Upper lobe of left lung (tissue), 6 donors: ENCODE results near the gene UBE2C. TPM values are rescaled to one million over a fixed set of nuclear protein-coding genes. Genes with fewer than 3 reads are reported as not detected.

Experiments used
- ATAC-seq, 2 donors: fragments of 200-7000 bp; cut with Tn5 transposase; one replicate each; pipeline ENCODE4 v1.9.1; 2022; ENCODE audit warnings: mild to moderate bottlenecking in 2 of 2, moderate library complexity in 2 of 2; ENCODE audit not compliant: low FRiP score in 2 of 2
- DNase-seq, 2 donors: peaks; one replicate each; pipeline ENCODE4 v3.0.0-alpha.2; 2019 to 2020
- H3K27ac ChIP-seq, 4 donors: fragments of 200-600 bp; sonication (generic); one replicate each; pipeline ENCODE4 v1.5.1; 2016 to 2019
- H3K27me3 ChIP-seq, 4 donors: fragments of 200-600 bp; sonication (generic); one replicate each; pipeline ENCODE4 v1.5.1; 2017 to 2019
- H3K36me3 ChIP-seq, 4 donors: fragments of 200-600 bp; sonication (generic); one replicate each; pipeline ENCODE4 v1.5.1; 2016 to 2019
- H3K4me1 ChIP-seq, 4 donors: fragments of 200-600 bp; sonication (generic); one replicate each; pipeline ENCODE4 v1.5.1; 2018 to 2019
- H3K4me3 ChIP-seq, 4 donors: fragments of 200-600 bp; sonication (generic); one replicate each; pipeline ENCODE4 v1.5.1; 2017 to 2019; ENCODE audit warnings: mild to moderate bottlenecking in 2 of 4, moderate library complexity in 1 of 4
- H3K9me3 ChIP-seq, 4 donors: fragments of 200-600 bp; sonication (generic); one replicate each; pipeline ENCODE4 v1.5.1; 2018 to 2019
- CTCF ChIP-seq, 6 experiments: fragments of 450-650 bp in 4 of 6; fragments of 200-600 bp in 2 of 6; sonication (generic) in 2 of 6; IDR thresholded peaks; one replicate each; pipeline ENCODE4 v1.5.1; 2016 to 2019; ENCODE audit warnings: antibody characterized with exemption in 6 of 6
- EP300 ChIP-seq, 4 donors: sonication (generic); formaldehyde crosslinking; IDR thresholded peaks; one replicate each; pipeline ENCODE4 v1.5.1; 2017; ENCODE audit warnings: antibody characterized with exemption in 4 of 4, control low read depth in 2 of 4
- POLR2A ChIP-seq, 4 donors: fragments of 450-650 bp; IDR thresholded peaks; one replicate each; pipeline ENCODE4 v1.5.1; 2016 to 2017; ENCODE audit warnings: antibody characterized with exemption in 4 of 4, mild to moderate bottlenecking in 2 of 4
- POLR2AphosphoS5 ChIP-seq, 2 donors: sonication (generic); formaldehyde crosslinking; IDR thresholded peaks; one replicate each; pipeline ENCODE4 v1.5.1; 2017; ENCODE audit warnings: antibody characterized with exemption in 2 of 2
- WGBS, 2 donors: methylation state at CpG; one replicate each; pipeline ENCODE4 v1.1.5; 2017 to 2018; 5-methylcytosine and 5-hydroxymethylcytosine counted together
- total RNA-seq, 6 donors: library from RNA; depleted of rRNA in 4 of 6; stranded (reverse); fragments of >200 nt in 4 of 6; gene quantifications; one replicate each; pipeline versions ENCODE4 v1.1.0 to v1.2.1, GENCODE V29; 2016 to 2021
- donor health status: DM: no; HTN: no; CAD: no; lungs with moderate emphysema.
- donor health status: DM: no; HTN: yes; CAD: no; lungs with severe emphysema.

The UBE2C gene
- total RNA-seq, 6 donors from 2014 or later, result 1.1 to 12.5 (median 3.5) TPM; not detected in 2

- ATAC-seq (peak; percentile 89 to 90), DNase-seq (peak in 1 of 2 donors; percentile 81)
- Histone ChIP-seq H3K27me3 (no peaks in the 10 kb centered on the region), H3K4me1 (peaks cover 5 to 15% (median 10%) of the 10 kb centered on the region in 4 donors), H3K36me3 (no peaks in the 10 kb centered on the region), H3K27ac (peak overlapping the region in 3 of 4 donors; percentile 53 to 61 (median 59)), H3K4me3 (no peak overlapping the region), H3K9me3 (no peaks in the 10 kb centered on the region)
- peak; percentile 83 to 96 (median 93) for TF ChIP-seq CTCF (IDR thresholded peaks at IDR 0.05)
- TF ChIP-seq EP300 (IDR thresholded peaks at IDR 0.05), result no peak
- no peak for TF ChIP-seq POLR2A (IDR thresholded peaks at IDR 0.05)
- no peak for TF ChIP-seq POLR2AphosphoS5 (IDR thresholded peaks at IDR 0.05)
- WGBS, 2 donors, result 45 to 47% methylated on average over 5 of the region's 5 CpGs
Measured at GRCh38 chr20:45771182-45771759, 41.2 kb upstream of the UBE2C start.

GRCh38 chr20:45772693-45773092 lies 39.8 kb upstream of the UBE2C start:
- H3K27me3 ChIP-seq, result no peaks in the 10 kb centered on the region
- no peaks in the 10 kb centered on the region for H3K36me3 ChIP-seq
- TF ChIP-seq EP300 (IDR thresholded peaks at IDR 0.05) (no peak), POLR2AphosphoS5 (IDR thresholded peaks at IDR 0.05) (no peak), CTCF (IDR thresholded peaks at IDR 0.05) (no peak), POLR2A (IDR thresholded peaks at IDR 0.05) (no peak)
- H3K27ac ChIP-seq, result no peak overlapping the region
- ATAC-seq (peak in 1 of 2 donors; percentile 57), DNase-seq (no peak)
- no peak overlapping the region for H3K4me3 ChIP-seq
- H3K9me3 ChIP-seq, result no peaks in the 10 kb centered on the region
- H3K4me1 ChIP-seq, result peaks cover 5 to 22% (median 10%) of the 10 kb centered on the region in 4 donors
- 69 to 73% methylated on average over 3 of the region's 3 CpGs for WGBS, 2 donors

- Histone ChIP-seq H3K27me3 (no peaks in the 10 kb centered on the region), H3K36me3 (no peaks in the 10 kb centered on the region), H3K27ac (no peak overlapping the region), H3K4me3 (no peak overlapping the region), H3K4me1 (peaks cover 16 to 38% (median 18%) of the 10 kb centered on the region in 4 donors), H3K9me3 (no peaks in the 10 kb centered on the region)
- no peak for TF ChIP-seq POLR2A (IDR thresholded peaks at IDR 0.05)
- TF ChIP-seq POLR2AphosphoS5 (IDR thresholded peaks at IDR 0.05), result no peak
- no peak for TF ChIP-seq EP300 (IDR thresholded peaks at IDR 0.05)
- TF ChIP-seq CTCF (IDR thresholded peaks at IDR 0.05), result no peak
- WGBS, 2 donors, result 74 to 80% methylated on average over 2 of the region's 2 CpGs
- DNase-seq (no peak), ATAC-seq (no peak)
Measured at GRCh38 chr20:45774945-45775344, 37.5 kb upstream of the UBE2C start.

GRCh38 chr20:45775411-45775810 lies 37.0 kb upstream of the UBE2C start:
- H3K27me3 ChIP-seq, result no peaks in the 10 kb centered on the region
- no peak overlapping the region for H3K27ac ChIP-seq
- TF ChIP-seq POLR2A (IDR thresholded peaks at IDR 0.05), result no peak
- no peak for TF ChIP-seq CTCF (IDR thresholded peaks at IDR 0.05)
- no peak for TF ChIP-seq POLR2AphosphoS5 (IDR thresholded peaks at IDR 0.05)
- TF ChIP-seq EP300 (IDR thresholded peaks at IDR 0.05), result no peak
- 89 to 95% methylated on average over 6 of the region's 6 CpGs for WGBS, 2 donors
- H3K9me3 ChIP-seq, result no peaks in the 10 kb centered on the region
- peaks cover 16 to 42% (median 19%) of the 10 kb centered on the region in 4 donors for H3K4me1 ChIP-seq
- H3K4me3 ChIP-seq, result no peak overlapping the region
- DNase-seq (no peak), ATAC-seq (no peak)
- H3K36me3 ChIP-seq, result no peaks in the 10 kb centered on the region

- Histone ChIP-seq H3K27me3 (no peaks in the 10 kb centered on the region), H3K4me1 (peaks cover 13 to 44% (median 24%) of the 10 kb centered on the region in 4 donors), H3K27ac (no peak overlapping the region), H3K4me3 (no peak overlapping the region), H3K9me3 (no peaks in the 10 kb centered on the region), H3K36me3 (no peaks in the 10 kb centered on the region)
- 54 to 71% methylated on average over 6 to 7 of the region's 7 CpGs for WGBS, 2 donors
- ATAC-seq, result no peak
- TF ChIP-seq CTCF (IDR thresholded peaks at IDR 0.05) (no peak), EP300 (IDR thresholded peaks at IDR 0.05) (no peak), POLR2A (IDR thresholded peaks at IDR 0.05) (no peak), POLR2AphosphoS5 (IDR thresholded peaks at IDR 0.05) (no peak)
- DNase-seq, result peak in 1 of 2 donors; percentile 57
Measured at GRCh38 chr20:45776931-45777330, 35.5 kb upstream of the UBE2C start.
